Upper lobe of left lung (tissue), 6 donors: Measurements from ENCODE around the gene MCTP2. TPM values are rescaled to one million over a fixed set of nuclear protein-coding genes. Genes with fewer than 3 reads are reported as not detected.

Source experiments
- ATAC-seq, 2 donors: fragments of 200-7000 bp; cut with Tn5 transposase; one replicate each; pipeline ENCODE4 v1.9.1; 2022; ENCODE audit warnings: mild to moderate bottlenecking in 2 of 2, moderate library complexity in 2 of 2; ENCODE audit not compliant: low FRiP score in 2 of 2
- DNase-seq, 2 donors: peaks; one replicate each; pipeline ENCODE4 v3.0.0-alpha.2; 2019 to 2020
- H3K27ac ChIP-seq, 4 donors: fragments of 200-600 bp; sonication (generic); one replicate each; pipeline ENCODE4 v1.5.1; 2016 to 2019
- H3K27me3 ChIP-seq, 4 donors: fragments of 200-600 bp; sonication (generic); one replicate each; pipeline ENCODE4 v1.5.1; 2017 to 2019
- H3K36me3 ChIP-seq, 4 donors: fragments of 200-600 bp; sonication (generic); one replicate each; pipeline ENCODE4 v1.5.1; 2016 to 2019
- H3K4me1 ChIP-seq, 4 donors: fragments of 200-600 bp; sonication (generic); one replicate each; pipeline ENCODE4 v1.5.1; 2018 to 2019
- H3K4me3 ChIP-seq, 4 donors: fragments of 200-600 bp; sonication (generic); one replicate each; pipeline ENCODE4 v1.5.1; 2017 to 2019; ENCODE audit warnings: mild to moderate bottlenecking in 2 of 4, moderate library complexity in 1 of 4
- H3K9me3 ChIP-seq, 4 donors: fragments of 200-600 bp; sonication (generic); one replicate each; pipeline ENCODE4 v1.5.1; 2018 to 2019
- EP300 ChIP-seq, 4 donors: sonication (generic); formaldehyde crosslinking; IDR thresholded peaks; one replicate each; pipeline ENCODE4 v1.5.1; 2017; ENCODE audit warnings: antibody characterized with exemption in 4 of 4, control low read depth in 2 of 4
- POLR2A ChIP-seq, 4 donors: fragments of 450-650 bp; IDR thresholded peaks; one replicate each; pipeline ENCODE4 v1.5.1; 2016 to 2017; ENCODE audit warnings: antibody characterized with exemption in 4 of 4, mild to moderate bottlenecking in 2 of 4
- POLR2AphosphoS5 ChIP-seq, 2 donors: sonication (generic); formaldehyde crosslinking; IDR thresholded peaks; one replicate each; pipeline ENCODE4 v1.5.1; 2017; ENCODE audit warnings: antibody characterized with exemption in 2 of 2
- WGBS, 2 donors: methylation state at CpG; one replicate each; pipeline ENCODE4 v1.1.5; 2017 to 2018; 5-methylcytosine and 5-hydroxymethylcytosine counted together
- total RNA-seq, 6 donors: library from RNA; depleted of rRNA in 4 of 6; stranded (reverse); fragments of >200 nt in 4 of 6; gene quantifications; one replicate each; pipeline versions ENCODE4 v1.1.0 to v1.2.1, GENCODE V29; 2016 to 2021
- TF ChIP-seq, protein P1 (sequence below), 6 experiments: fragments of 450-650 bp in 4 of 6; fragments of 200-600 bp in 2 of 6; sonication (generic) in 2 of 6; IDR thresholded peaks; one replicate each; pipeline ENCODE4 v1.5.1; 2016 to 2019; ENCODE audit warnings: antibody characterized with exemption in 6 of 6
- donor health status: DM: no; HTN: no; CAD: no; lungs with moderate emphysema.
- donor health status: DM: no; HTN: yes; CAD: no; lungs with severe emphysema.

The MCTP2 gene
- total RNA-seq, 6 donors from 2014 or later = 33.4 to 64.8 (median 48.5) TPM

DNA sequence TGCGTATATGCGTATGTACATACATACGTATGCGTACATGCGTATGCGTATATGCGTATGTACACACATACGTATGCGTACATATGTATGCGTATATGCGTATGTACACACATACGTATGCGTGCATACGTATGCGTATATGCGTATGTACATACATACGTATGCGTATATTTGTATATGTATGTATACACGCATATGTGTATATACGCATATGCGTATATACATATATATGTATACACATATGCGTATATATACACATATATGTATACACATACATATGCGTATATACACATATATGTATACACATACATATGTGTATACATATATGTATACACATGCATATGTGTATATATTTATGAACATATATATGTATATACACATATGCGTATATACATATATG lies 12.1 kb downstream of the MCTP2 start:
- H3K27ac ChIP-seq = no peak overlapping the region
- H3K27me3 ChIP-seq = no peaks in the 10 kb centered on the region
- no peak for DNase-seq
- no peaks in the 10 kb centered on the region for H3K36me3 ChIP-seq
- TF ChIP-seq POLR2A (IDR thresholded peaks at IDR 0.05) = no peak
- no peak for TF ChIP-seq EP300 (IDR thresholded peaks at IDR 0.05)
- TF ChIP-seq, protein P1, sequence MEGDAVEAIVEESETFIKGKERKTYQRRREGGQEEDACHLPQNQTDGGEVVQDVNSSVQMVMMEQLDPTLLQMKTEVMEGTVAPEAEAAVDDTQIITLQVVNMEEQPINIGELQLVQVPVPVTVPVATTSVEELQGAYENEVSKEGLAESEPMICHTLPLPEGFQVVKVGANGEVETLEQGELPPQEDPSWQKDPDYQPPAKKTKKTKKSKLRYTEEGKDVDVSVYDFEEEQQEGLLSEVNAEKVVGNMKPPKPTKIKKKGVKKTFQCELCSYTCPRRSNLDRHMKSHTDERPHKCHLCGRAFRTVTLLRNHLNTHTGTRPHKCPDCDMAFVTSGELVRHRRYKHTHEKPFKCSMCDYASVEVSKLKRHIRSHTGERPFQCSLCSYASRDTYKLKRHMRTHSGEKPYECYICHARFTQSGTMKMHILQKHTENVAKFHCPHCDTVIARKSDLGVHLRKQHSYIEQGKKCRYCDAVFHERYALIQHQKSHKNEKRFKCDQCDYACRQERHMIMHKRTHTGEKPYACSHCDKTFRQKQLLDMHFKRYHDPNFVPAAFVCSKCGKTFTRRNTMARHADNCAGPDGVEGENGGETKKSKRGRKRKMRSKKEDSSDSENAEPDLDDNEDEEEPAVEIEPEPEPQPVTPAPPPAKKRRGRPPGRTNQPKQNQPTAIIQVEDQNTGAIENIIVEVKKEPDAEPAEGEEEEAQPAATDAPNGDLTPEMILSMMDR (IDR thresholded peaks at IDR 0.05) = no peak
- TF ChIP-seq POLR2AphosphoS5 (IDR thresholded peaks at IDR 0.05) = no peak
- no peak for ATAC-seq
- no peak overlapping the region for H3K4me3 ChIP-seq
- 93 to 94% methylated on average over 24 of the region's 24 CpGs for WGBS, 2 donors
- H3K9me3 ChIP-seq = no peaks in the 10 kb centered on the region
- peaks cover 0 to 20% (median 5%) of the 10 kb centered on the region in 4 donors for H3K4me1 ChIP-seq

DNA sequence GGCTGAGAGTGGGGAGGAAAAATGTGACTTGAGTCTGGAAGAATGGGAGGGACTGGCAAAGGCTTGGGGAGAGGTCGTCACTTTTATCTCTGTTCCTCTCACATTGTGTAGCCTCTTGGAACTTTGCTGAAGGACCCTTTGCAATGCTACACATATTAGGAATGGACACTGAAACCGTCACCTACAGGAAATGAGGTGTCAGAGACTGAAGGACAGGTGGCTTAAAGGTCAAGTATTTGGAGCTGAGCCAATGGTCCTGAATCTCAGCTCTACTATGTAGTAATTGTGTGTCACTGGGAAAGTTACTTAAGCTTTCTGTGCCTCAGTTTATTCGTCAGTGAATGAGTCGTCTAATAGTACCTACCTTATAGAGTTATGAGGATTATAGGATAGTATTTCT lies 14.7 kb downstream of the MCTP2 start:
- no peak for ATAC-seq
- 67 to 76% methylated on average over 4 of the region's 4 CpGs for WGBS, 2 donors
- Histone ChIP-seq H3K27me3 (no peaks in the 10 kb centered on the region), H3K4me1 (peaks cover 0 to 4% (median 0%) of the 10 kb centered on the region in 4 donors), H3K4me3 (no peak overlapping the region), H3K27ac (no peak overlapping the region), H3K9me3 (no peaks in the 10 kb centered on the region), H3K36me3 (no peaks in the 10 kb centered on the region)
- TF ChIP-seq, protein P1 (IDR thresholded peaks at IDR 0.05) = no peak
- no peak for TF ChIP-seq POLR2A (IDR thresholded peaks at IDR 0.05)
- no peak for TF ChIP-seq EP300 (IDR thresholded peaks at IDR 0.05)
- no peak for DNase-seq

DNA sequence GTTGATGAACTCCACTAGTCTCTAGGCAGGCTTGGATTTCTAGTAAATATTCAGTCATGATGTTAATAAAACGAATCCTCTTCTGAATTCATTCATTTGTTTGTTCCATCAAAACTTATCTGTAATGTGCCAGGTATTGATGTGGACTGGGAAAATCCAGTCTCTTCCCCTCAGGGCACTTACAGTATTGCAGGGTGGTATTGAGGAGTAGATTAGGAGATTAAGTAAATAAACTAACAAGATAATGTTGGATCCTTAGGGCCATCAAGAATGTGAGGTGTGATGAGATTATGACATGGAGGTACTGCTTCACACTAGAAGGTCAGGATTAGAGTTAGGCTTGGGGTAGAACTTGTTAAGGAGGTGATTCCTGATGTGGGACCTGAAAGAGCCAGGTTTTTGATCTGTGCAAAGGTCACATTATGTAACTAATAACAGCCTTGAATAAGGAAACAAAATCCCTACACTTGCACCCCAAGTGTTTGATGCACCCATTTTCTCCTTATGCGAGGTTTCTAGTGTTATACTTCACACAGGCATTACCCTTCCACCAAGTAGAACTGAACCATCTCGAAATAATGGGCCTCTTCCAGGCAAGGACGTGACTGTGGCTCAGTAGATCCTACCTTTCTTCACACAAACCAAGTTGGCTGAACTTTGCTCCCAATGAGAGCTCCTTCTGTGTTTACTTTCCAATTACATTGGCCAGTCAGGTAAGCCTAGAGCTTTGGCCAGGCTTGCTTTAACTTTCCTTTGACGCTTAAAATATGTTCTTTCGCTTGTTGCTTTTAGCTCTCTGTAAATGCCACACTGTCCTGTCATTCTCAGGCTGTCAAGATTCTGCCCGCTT lies 16.7 kb downstream of the MCTP2 start:
- Histone ChIP-seq H3K36me3 (no peaks in the 10 kb centered on the region), H3K4me3 (no peak overlapping the region), H3K27me3 (no peaks in the 10 kb centered on the region), H3K4me1 (peaks cover 0 to 5% (median 3%) of the 10 kb centered on the region in 4 donors), H3K9me3 (no peaks in the 10 kb centered on the region), H3K27ac (no peak overlapping the region)
- ATAC-seq (no peak), DNase-seq (no peak)
- no peak for TF ChIP-seq POLR2AphosphoS5 (IDR thresholded peaks at IDR 0.05)
- WGBS, 2 donors = 73 to 81% methylated on average over 7 of the region's 7 CpGs

DNA sequence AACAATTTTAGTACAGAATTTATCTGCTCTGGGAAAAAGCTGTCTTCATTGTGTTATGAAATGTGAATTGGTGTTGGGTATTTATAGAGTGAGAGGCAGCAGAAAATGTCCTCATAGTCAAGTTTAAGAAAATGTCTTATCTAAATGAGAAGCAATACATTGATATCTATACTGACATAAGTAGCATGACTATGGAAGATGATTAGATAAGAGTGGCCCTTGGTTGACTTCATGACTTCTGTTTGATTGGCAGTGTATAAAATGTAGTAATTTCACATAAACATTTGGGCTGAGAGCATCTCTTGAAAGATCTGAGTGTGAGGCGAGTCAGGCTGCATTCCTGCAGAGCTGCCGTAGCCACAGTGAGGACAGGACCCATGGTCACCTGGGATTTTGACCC lies 19.4 kb downstream of the MCTP2 start:
- no peak for ATAC-seq
- Histone ChIP-seq H3K4me1 (peaks cover 4 to 9% (median 6%) of the 10 kb centered on the region in 4 donors), H3K9me3 (no peaks in the 10 kb centered on the region), H3K27me3 (no peaks in the 10 kb centered on the region), H3K4me3 (no peak overlapping the region), H3K36me3 (no peaks in the 10 kb centered on the region), H3K27ac (no peak overlapping the region)
- WGBS, 2 donors = 63 to 87% methylated on average over 2 of the region's 2 CpGs
- TF ChIP-seq, protein P1 (IDR thresholded peaks at IDR 0.05) = no peak
- no peak for TF ChIP-seq POLR2AphosphoS5 (IDR thresholded peaks at IDR 0.05)
- TF ChIP-seq EP300 (IDR thresholded peaks at IDR 0.05) = no peak
- no peak for TF ChIP-seq POLR2A (IDR thresholded peaks at IDR 0.05)
- no peak for DNase-seq

DNA sequence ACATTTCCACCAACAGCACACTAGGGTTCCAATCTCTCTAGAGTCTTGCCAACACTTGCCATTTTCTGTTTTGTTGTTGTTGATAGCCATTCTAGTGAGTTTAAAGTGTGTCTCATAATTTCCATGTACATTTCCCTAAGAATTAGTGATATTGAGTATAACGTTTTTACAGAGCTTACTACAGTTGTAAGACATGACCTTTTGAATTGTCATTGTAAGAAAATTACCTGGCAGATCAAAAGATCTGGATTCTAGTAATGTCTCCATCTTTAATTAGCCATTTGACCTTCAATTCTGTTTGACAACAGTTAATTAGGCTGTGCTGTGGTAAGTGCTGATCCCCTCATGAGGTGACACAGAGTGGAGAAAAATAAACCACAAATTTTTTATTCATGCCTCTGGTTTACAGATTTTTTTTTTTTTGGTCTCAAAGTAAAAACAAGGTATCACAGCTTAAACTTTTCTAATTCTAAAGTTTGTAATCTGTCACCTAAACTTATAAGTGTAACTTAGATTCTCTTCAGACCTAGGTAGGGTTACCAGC lies 20.9 kb downstream of the MCTP2 start:
- H3K36me3 ChIP-seq = no peaks in the 10 kb centered on the region
- WGBS, 2 donors = 50 to 81% methylated on average over 1 of the region's 1 CpG
- ATAC-seq (no peak), DNase-seq (no peak)
- no peaks in the 10 kb centered on the region for H3K27me3 ChIP-seq
- no peaks in the 10 kb centered on the region for H3K9me3 ChIP-seq
- H3K4me3 ChIP-seq = no peak overlapping the region
- no peak for TF ChIP-seq POLR2A (IDR thresholded peaks at IDR 0.05)
- no peak for TF ChIP-seq EP300 (IDR thresholded peaks at IDR 0.05)
- no peak for TF ChIP-seq POLR2AphosphoS5 (IDR thresholded peaks at IDR 0.05)
- TF ChIP-seq, protein P1 (IDR thresholded peaks at IDR 0.05) = no peak
- H3K27ac ChIP-seq = no peak overlapping the region
- peaks cover 4 to 9% (median 8%) of the 10 kb centered on the region in 4 donors for H3K4me1 ChIP-seq
